Erythroblast (primary cell): ENCODE results near the gene ABCD1.

Experiments used
- GATA1 ChIP-seq: IDR thresholded peaks from 2 replicates; pipeline ENCODE4 v1.6.1; 2011; ENCODE audit warnings: low read depth, mild to moderate bottlenecking, control low read depth, low read length, moderate library complexity
- POLR2A ChIP-seq: IDR thresholded peaks from 2 replicates; pipeline ENCODE4 v1.6.1; 2011; ENCODE audit warnings: mild to moderate bottlenecking, low read length

DNA sequence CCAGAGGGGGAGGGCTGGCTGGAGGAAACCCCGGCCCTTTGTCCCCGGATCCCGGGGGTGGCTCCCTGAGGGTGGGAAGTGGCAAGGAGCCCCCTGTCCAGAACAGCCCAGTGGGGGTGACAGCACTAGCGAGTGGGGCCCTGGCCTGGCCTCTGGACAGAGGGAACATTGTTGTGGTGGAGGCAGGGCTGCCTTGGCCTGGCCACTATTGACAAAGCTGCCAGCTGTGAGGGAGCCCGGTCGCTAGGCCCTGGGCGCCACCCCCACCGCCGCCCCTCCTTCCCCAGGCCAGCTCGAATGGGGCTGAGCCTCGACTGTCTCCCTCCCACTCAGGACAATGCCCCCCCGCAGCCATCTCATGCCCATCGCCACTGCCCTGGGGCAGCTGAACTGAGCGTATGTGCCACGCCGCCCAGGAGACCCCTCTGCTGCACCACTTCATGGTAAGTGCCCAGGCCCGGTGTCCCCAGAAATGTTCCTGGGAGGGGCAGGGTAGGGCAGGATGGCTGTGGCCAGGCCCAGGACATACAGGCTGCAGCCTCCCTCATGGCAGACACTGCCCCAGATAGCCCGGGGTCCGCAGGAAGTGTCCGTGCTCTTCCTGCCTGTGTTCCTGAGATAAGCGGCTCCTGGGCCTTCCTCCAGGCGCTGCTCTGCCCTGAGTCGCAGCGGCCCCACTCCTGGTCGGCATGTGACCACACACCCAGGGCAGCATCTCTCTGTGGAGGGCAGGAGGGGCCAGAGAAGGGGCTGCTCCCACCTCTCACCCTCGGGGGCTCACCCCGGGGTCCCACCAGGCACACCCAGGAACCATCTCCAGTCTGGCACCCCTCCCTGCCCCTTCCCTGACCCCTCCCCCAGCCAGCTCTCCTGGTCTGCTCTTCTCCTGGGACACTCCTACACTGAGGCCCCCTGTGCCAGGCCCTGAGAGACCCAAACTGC, 40.8 kb downstream of the ABCD1 start:
- TF ChIP-seq POLR2A (no peak), GATA1 (no peak)
